ENCODE data around the gene KLF12.

Gene KLF12

GRCh38 chr13:74134777-74135325 lies 647 bp upstream of the KLF12 start:
- peak; percentile 63 to 70 for DNase-seq

GRCh38 chr13:74133657-74134201 lies 475 bp downstream of the KLF12 start:
- peak; percentile 93 to 94 for DNase-seq

GRCh38 chr13:74132776-74133656 lies 1.2 kb downstream of the KLF12 start:
- peak; percentile 52 to 53 for DNase-seq

GRCh38 chr13:74132152-74132775 lies 1.9 kb downstream of the KLF12 start:
- peak; percentile 59 to 77 for DNase-seq

GRCh38 chr13:74131227-74131626 lies 3.0 kb downstream of the KLF12 start:
- no peak for DNase-seq

- DNase-seq = peak; percentile 18 to 56
These were observed 4.6 kb downstream of the KLF12 start for GRCh38 chr13:74129500-74130191.

- no peak for DNase-seq
These were observed 5.9 kb downstream of the KLF12 start for GRCh38 chr13:74128156-74128767.

- no peak for DNase-seq
These were observed 15.9 kb downstream of the KLF12 start for GRCh38 chr13:74118328-74118727.

GRCh38 chr13:74117207-74117705 lies 16.9 kb downstream of the KLF12 start:
- no peak for DNase-seq

GRCh38 chr13:74115133-74115532 lies 19.1 kb downstream of the KLF12 start:
- DNase-seq = no peak

- DNase-seq = no peak
These were observed 19.6 kb downstream of the KLF12 start for GRCh38 chr13:74114641-74115040.

GRCh38 chr13:74114202-74114601 lies 20.0 kb downstream of the KLF12 start:
- no peak for DNase-seq

- DNase-seq = no peak
These were observed 22.0 kb downstream of the KLF12 start for GRCh38 chr13:74111901-74112824.

- DNase-seq = no peak
These were observed 22.8 kb downstream of the KLF12 start for GRCh38 chr13:74111399-74111798.

GRCh38 chr13:74110053-74110452 lies 24.2 kb downstream of the KLF12 start:
- DNase-seq = no peak

- DNase-seq = no peak
These were observed 26.6 kb downstream of the KLF12 start for GRCh38 chr13:74107598-74107997.

GRCh38 chr13:74105871-74106270 lies 28.3 kb downstream of the KLF12 start:
- no peak for DNase-seq

- DNase-seq = no peak
These were observed 29.4 kb downstream of the KLF12 start for GRCh38 chr13:74104661-74105275.

- no peak for DNase-seq
These were observed 30.1 kb downstream of the KLF12 start for GRCh38 chr13:74103970-74104555.

- no peak for DNase-seq
These were observed 31.0 kb downstream of the KLF12 start for GRCh38 chr13:74103196-74103595.

Measured in CD4-positive, alpha-beta T cell treated with Interleukin-1 beta for 1 hour (primary cell).